IMR-90 (cell line): Measurements from ENCODE around the gene CLBA1. TPM values are rescaled to one million over a fixed set of nuclear protein-coding genes. Genes with fewer than 3 reads are reported as not detected.

Source experiments
- ATAC-seq: fragments of 200-7000 bp; cut with Tn5 transposase; 2 replicates; pipeline ENCODE4 v1.9.1; 2020; ENCODE audit warnings: low read depth, mild to moderate bottlenecking, moderate library complexity
- BruUV-seq: library from RNA; stranded (reverse); fragments of 400-500 nt; replicated peaks from 2 replicates; lab custom pipeline; 2021; lab: Mats Ljungman, UMichigan
- CTCF ChIA-PET: fragments of 300-600 bp; formaldehyde crosslinking; extraction: SDS; loops from one replicate; lab custom pipeline; 2021; ENCODE audit warnings: antibody characterized with exemption; lab: Yijun Ruan, JAX
- POLR2A ChIA-PET: fragments of 300-600 bp; sonication (Branson Sonifier 250); formaldehyde crosslinking; loops from one replicate; lab custom pipeline; 2022; ENCODE audit warnings: antibody characterized with exemption; ENCODE audit not compliant: unreplicated experiment; lab: Charles Lee
- DNase-seq: peaks from one replicate; pipeline ENCODE4 v3.0.0; 2013
- H2AFZ ChIP-seq: replicated peaks from 2 replicates; pipeline ENCODE3; 2013; ENCODE audit warnings: low read length, mild to moderate bottlenecking; ENCODE audit not compliant: poor library complexity
- H2AK5ac ChIP-seq: 2 replicates; pipeline ENCODE4 v1.6.1; 2013; ENCODE audit warnings: low read depth, low read length, inconsistent platforms
- H2AK9ac ChIP-seq: replicated peaks from 2 replicates; pipeline ENCODE3; 2013; ENCODE audit warnings: mild to moderate bottlenecking, low read depth, low read length, moderate library complexity; ENCODE audit not compliant: poor library complexity
- H2BK120ac ChIP-seq: 2 replicates; pipeline ENCODE4 v1.6.1; 2013; ENCODE audit warnings: low read depth, low read length, inconsistent platforms
- H2BK15ac ChIP-seq: 3 replicates; pipeline ENCODE4 v1.6.1; 2013; ENCODE audit warnings: low read depth, low read length, inconsistent platforms
- H2BK20ac ChIP-seq: 2 replicates; pipeline ENCODE4 v1.6.1; 2013; ENCODE audit warnings: low read depth, mild to moderate bottlenecking, inconsistent platforms, low read length, moderate library complexity
- H2BK5ac ChIP-seq: 2 replicates; pipeline ENCODE4 v1.6.1; 2013; ENCODE audit warnings: mild to moderate bottlenecking, low read depth, low read length, inconsistent platforms; ENCODE audit not compliant: poor library complexity, severe bottlenecking
- H3K14ac ChIP-seq: replicated peaks from 2 replicates; pipeline ENCODE4 v1.6.1; 2013; ENCODE audit warnings: low read depth, low read length, inconsistent platforms
- H3K18ac ChIP-seq: 2 replicates; pipeline ENCODE4 v1.6.1; 2013; ENCODE audit warnings: low read depth, low read length, control low read depth
- H3K23ac ChIP-seq: 2 replicates; pipeline ENCODE4 v1.6.1; 2013; ENCODE audit warnings: low read depth, low read length, inconsistent platforms
- H3K27ac ChIP-seq: 2 replicates; pipeline ENCODE4 v1.5.1; 2013; ENCODE audit warnings: mild to moderate bottlenecking, control low read depth, low read length; ENCODE audit not compliant: insufficient read depth
- H3K27me3 ChIP-seq: 2 replicates; pipeline ENCODE4 v1.6.1; 2013; ENCODE audit warnings: low read length; ENCODE audit not compliant: control insufficient read depth, insufficient read depth
- H3K36me3 ChIP-seq: 2 replicates; pipeline ENCODE4 v1.6.1; 2013; ENCODE audit warnings: low read length, mixed read lengths; ENCODE audit not compliant: control insufficient read depth, insufficient read depth
- H3K4ac ChIP-seq: 2 replicates; pipeline ENCODE4 v1.6.1; 2013; ENCODE audit warnings: low read depth, low read length, inconsistent platforms
- H3K4me1 ChIP-seq: 2 replicates; pipeline ENCODE4 v1.6.1; 2013; ENCODE audit warnings: low read length, mixed read lengths; ENCODE audit not compliant: control insufficient read depth, insufficient read depth
- H3K4me2 ChIP-seq: 2 replicates; pipeline ENCODE4 v1.6.1; 2013; ENCODE audit warnings: low read depth, mild to moderate bottlenecking, control low read depth, low read length, moderate library complexity
- H3K4me3 ChIP-seq: 2 replicates; pipeline ENCODE4 v1.5.1; 2013; ENCODE audit warnings: low read depth, mild to moderate bottlenecking, control low read depth, low read length, moderate library complexity; ENCODE audit not compliant: insufficient read depth
- H3K56ac ChIP-seq: 2 replicates; pipeline ENCODE4 v1.6.1; 2013; ENCODE audit warnings: low read length, inconsistent platforms; ENCODE audit not compliant: insufficient read depth; ENCODE audit errors: extremely low read depth
- H3K79me1 ChIP-seq, 2 experiments: 2 replicates each; pipeline ENCODE4 v1.6.1; 2013; ENCODE audit warnings: low read length in 2 of 2, inconsistent platforms in 1 of 2, low read depth in 1 of 2
- H3K9ac ChIP-seq: 2 replicates; pipeline ENCODE4 v1.6.1; 2013; ENCODE audit warnings: low read depth, low read length, control low read depth
- H3K9me1 ChIP-seq: 2 replicates; pipeline ENCODE4 v1.6.1; 2013; ENCODE audit warnings: low read length, inconsistent platforms; ENCODE audit not compliant: insufficient read depth
- H3K9me3 ChIP-seq: 2 replicates; pipeline ENCODE4 v1.6.1; 2013; ENCODE audit warnings: low read length; ENCODE audit not compliant: control insufficient read depth, insufficient read depth
- H4K20me1 ChIP-seq: 2 replicates; pipeline ENCODE4 v1.6.1; 2013; ENCODE audit warnings: low read length, inconsistent platforms; ENCODE audit not compliant: insufficient read depth
- H4K5ac ChIP-seq: 2 replicates; pipeline ENCODE4 v1.6.1; 2013; ENCODE audit warnings: mild to moderate bottlenecking, low read depth, low read length, control low read depth
- H4K8ac ChIP-seq, 2 experiments: 2 replicates each; pipeline ENCODE4 v1.6.1; 2013; ENCODE audit warnings: low read depth in 2 of 2, low read length in 2 of 2, control low read depth in 1 of 2, inconsistent platforms in 1 of 2
- H4K91ac ChIP-seq: 2 replicates; pipeline ENCODE4 v1.6.1; 2013; ENCODE audit warnings: low read depth, low read length, inconsistent platforms; ENCODE audit not compliant: insufficient read depth
- BHLHE40 ChIP-seq: fragments of 150-350 bp; IDR thresholded peaks from 2 replicates; pipeline ENCODE4 v1.6.1; 2016; ENCODE audit warnings: mild to moderate bottlenecking, low read depth, low read length
- CEBPB ChIP-seq: IDR thresholded peaks from 2 replicates; pipeline ENCODE4 v1.6.1; 2012; ENCODE audit warnings: low read depth, low read length, improper control_type of control experiment
- CHD1 ChIP-seq: IDR thresholded peaks from 2 replicates; pipeline ENCODE4 v1.6.1; 2012; ENCODE audit warnings: low read depth, low read length, improper control_type of control experiment
- FOS ChIP-seq: fragments of 150-350 bp; IDR thresholded peaks from 2 replicates; pipeline ENCODE4 v1.6.1; 2016; ENCODE audit warnings: low read depth, low read length
- MAFK ChIP-seq: IDR thresholded peaks from 2 replicates; pipeline ENCODE4 v1.6.1; 2012; ENCODE audit warnings: low read depth, low read length, improper control_type of control experiment
- MAZ ChIP-seq: IDR thresholded peaks from 2 replicates; pipeline ENCODE4 v1.6.1; 2012; ENCODE audit warnings: low read depth, mild to moderate bottlenecking, low read length, improper control_type of control experiment, moderate library complexity, borderline replicate concordance
- MXI1 ChIP-seq: IDR thresholded peaks from 2 replicates; pipeline ENCODE4 v1.6.1; 2012; ENCODE audit warnings: low read depth, mild to moderate bottlenecking, low read length, moderate library complexity, borderline replicate concordance
- NFE2L2 ChIP-seq: fragments of 150-350 bp; IDR thresholded peaks from 2 replicates; pipeline ENCODE4 v1.6.1; 2016; ENCODE audit warnings: low read depth, mild to moderate bottlenecking, low read length
- POLR2A ChIP-seq: IDR thresholded peaks from 2 replicates; pipeline ENCODE4 v1.6.1; 2012; ENCODE audit warnings: mild to moderate bottlenecking, low read depth, low read length
- RAD21 ChIP-seq: IDR thresholded peaks from 2 replicates; pipeline ENCODE4 v1.6.1; 2012; ENCODE audit warnings: low read length, improper control_type of control experiment
- RCOR1 ChIP-seq: IDR thresholded peaks from 2 replicates; pipeline ENCODE4 v1.6.1; 2012; ENCODE audit warnings: mild to moderate bottlenecking, low read length, improper control_type of control experiment; ENCODE audit not compliant: insufficient replicate concordance
- RFX5 ChIP-seq: IDR thresholded peaks from 2 replicates; pipeline ENCODE4 v1.8.0; 2012; ENCODE audit warnings: low read depth, mild to moderate bottlenecking, low read length, moderate library complexity
- SMC3 ChIP-seq: fragments of 150-350 bp; IDR thresholded peaks from 2 replicates; pipeline ENCODE4 v1.6.1; 2016; ENCODE audit warnings: low read depth, mild to moderate bottlenecking, antibody characterized with exemption, low read length, moderate library complexity
- WGBS, 2 experiments: methylation state at CpG; one replicate each; pipeline versions ENCODE4 v1.1.5 to v1.1.7; 2013; ENCODE audit warnings: missing lambda C conversion rate in 2 of 2; ENCODE audit not compliant: insufficient read length in 1 of 2; ENCODE audit errors: extremely low coverage in 2 of 2; 5-methylcytosine and 5-hydroxymethylcytosine counted together
- dilution Hi-C: fragments of 300-500 bp; cut with HindIII; formaldehyde crosslinking; loops from one replicate; pipeline ENCODE4 v1.14.3; 2018; ENCODE audit warnings: low sequenced_read_pairs; ENCODE audit not compliant: unreplicated experiment
- in situ Hi-C: fragments of 300-500 bp; cut with MboI; formaldehyde crosslinking; loops from 3 replicates; pipeline ENCODE4 v1.14.3; 2019; ENCODE audit warnings: low sequenced_read_pairs, inconsistent platforms, mixed read lengths
- intact Hi-C: fragments of 100-400 bp; cut with micrococcal nuclease; formaldehyde crosslinking; loops from 2 replicates; pipeline ENCODE4 v1.10.0; 2022
- polyA plus RNA-seq, 3 experiments: library from polyadenylated mRNA; depleted of rRNA; stranded (reverse); fragments of >200 nt; gene quantifications; 2 replicates each; pipeline ENCODE4 v1.2.3, GENCODE V29; 2012; ENCODE audit warnings: low replicate concordance in 1 of 3
- total RNA-seq: library from RNA; depleted of rRNA; stranded (reverse); fragments of >200 nt; gene quantifications from 2 replicates; pipeline ENCODE4 v1.2.3, GENCODE V29; 2012
- TF ChIP-seq, protein P1 (sequence below): conservative IDR thresholded peaks from 2 replicates; pipeline ENCODE4 v1.5.1; 2012; ENCODE audit warnings: mild to moderate bottlenecking, low read depth, low read length, improper control_type of control experiment
- TF ChIP-seq, protein P2 (sequence below): fragments of 150-350 bp; IDR thresholded peaks from 2 replicates; pipeline ENCODE4 v1.6.1; 2016; ENCODE audit warnings: low read depth, mild to moderate bottlenecking, low read length, moderate library complexity, borderline replicate concordance
- TF ChIP-seq, protein P3 (sequence below): fragments of 150-350 bp; IDR thresholded peaks from 2 replicates; pipeline ENCODE4 v1.6.1; 2017; ENCODE audit warnings: mild to moderate bottlenecking, antibody characterized with exemption, low read length, low read depth

CLBA1 gene
- total and polyA plus RNA-seq, 2 of the 4 experiments (the other 2 are of a cell fraction): 2.7 to 6.2 TPM

DNA sequence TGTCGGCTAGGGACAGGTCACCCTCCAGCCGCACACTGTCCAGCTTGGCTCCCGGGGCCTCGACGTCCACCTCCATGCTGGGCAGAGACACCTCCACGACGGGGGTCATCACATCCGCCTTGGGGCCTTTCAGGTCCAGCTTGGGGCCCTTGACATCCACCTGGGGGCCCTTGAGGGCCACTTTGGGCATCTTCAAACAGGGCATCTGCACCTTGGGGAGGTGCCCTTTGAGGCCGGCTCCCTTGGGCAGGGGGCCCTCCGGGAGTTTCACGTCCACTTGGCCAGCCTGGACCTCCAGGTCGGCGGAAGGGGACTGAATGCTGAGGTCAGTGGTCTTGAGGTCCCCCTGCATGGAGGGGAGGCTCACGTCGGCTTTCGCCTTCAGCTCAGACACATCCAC is 43.0 kb upstream of the CLBA1 start:
- Histone ChIP-seq H2BK120ac (no peak overlapping the region), H2BK15ac (no peak overlapping the region), H3K14ac (no peak overlapping the region), H2AFZ (no peak overlapping the region), H3K27ac (no peak overlapping the region), H3K18ac (no peak overlapping the region), H3K56ac (no peak overlapping the region), H2AK9ac (no peak overlapping the region), H3K27me3 (peaks cover 20% of the 10 kb centered on the region), H4K8ac (no peak overlapping the region), H3K4me1 (no peaks in the 10 kb centered on the region), H3K9ac (no peak overlapping the region), H3K4me2 (no peak overlapping the region), H3K9me1 (no peaks in the 10 kb centered on the region), H2AK5ac (no peak overlapping the region), H3K23ac (no peak overlapping the region), H4K5ac (no peak overlapping the region), H3K9me3 (no peaks in the 10 kb centered on the region), H2BK5ac (no peak overlapping the region), H3K4ac (no peak overlapping the region), H3K79me1 (no peaks in the 10 kb centered on the region), H2BK20ac (no peak overlapping the region), H4K91ac (no peak overlapping the region), H3K36me3 (no peaks in the 10 kb centered on the region), H4K20me1 (no peaks in the 10 kb centered on the region), H3K4me3 (no peak overlapping the region)
- dilution Hi-C loops: no loop called here
- ChIA-PET POLR2A (no interaction called here), CTCF (no interaction called here)
- intact Hi-C loops: no loop called here
- BruUV-seq: no TSS peak
- ATAC-seq (no peak), DNase-seq (no peak)
- TF ChIP-seq MAFK (no peak), MAZ (no peak), SMC3 (no peak), MXI1 (no peak), BHLHE40 (no peak), CEBPB (no peak), RCOR1 (no peak), RFX5 (no peak), CHD1 (no peak), RAD21 (no peak), POLR2A (no peak), FOS (no peak), NFE2L2 (no peak)
- TF ChIP-seq, protein P1, sequence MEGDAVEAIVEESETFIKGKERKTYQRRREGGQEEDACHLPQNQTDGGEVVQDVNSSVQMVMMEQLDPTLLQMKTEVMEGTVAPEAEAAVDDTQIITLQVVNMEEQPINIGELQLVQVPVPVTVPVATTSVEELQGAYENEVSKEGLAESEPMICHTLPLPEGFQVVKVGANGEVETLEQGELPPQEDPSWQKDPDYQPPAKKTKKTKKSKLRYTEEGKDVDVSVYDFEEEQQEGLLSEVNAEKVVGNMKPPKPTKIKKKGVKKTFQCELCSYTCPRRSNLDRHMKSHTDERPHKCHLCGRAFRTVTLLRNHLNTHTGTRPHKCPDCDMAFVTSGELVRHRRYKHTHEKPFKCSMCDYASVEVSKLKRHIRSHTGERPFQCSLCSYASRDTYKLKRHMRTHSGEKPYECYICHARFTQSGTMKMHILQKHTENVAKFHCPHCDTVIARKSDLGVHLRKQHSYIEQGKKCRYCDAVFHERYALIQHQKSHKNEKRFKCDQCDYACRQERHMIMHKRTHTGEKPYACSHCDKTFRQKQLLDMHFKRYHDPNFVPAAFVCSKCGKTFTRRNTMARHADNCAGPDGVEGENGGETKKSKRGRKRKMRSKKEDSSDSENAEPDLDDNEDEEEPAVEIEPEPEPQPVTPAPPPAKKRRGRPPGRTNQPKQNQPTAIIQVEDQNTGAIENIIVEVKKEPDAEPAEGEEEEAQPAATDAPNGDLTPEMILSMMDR: no peak
- TF ChIP-seq, protein P2, sequence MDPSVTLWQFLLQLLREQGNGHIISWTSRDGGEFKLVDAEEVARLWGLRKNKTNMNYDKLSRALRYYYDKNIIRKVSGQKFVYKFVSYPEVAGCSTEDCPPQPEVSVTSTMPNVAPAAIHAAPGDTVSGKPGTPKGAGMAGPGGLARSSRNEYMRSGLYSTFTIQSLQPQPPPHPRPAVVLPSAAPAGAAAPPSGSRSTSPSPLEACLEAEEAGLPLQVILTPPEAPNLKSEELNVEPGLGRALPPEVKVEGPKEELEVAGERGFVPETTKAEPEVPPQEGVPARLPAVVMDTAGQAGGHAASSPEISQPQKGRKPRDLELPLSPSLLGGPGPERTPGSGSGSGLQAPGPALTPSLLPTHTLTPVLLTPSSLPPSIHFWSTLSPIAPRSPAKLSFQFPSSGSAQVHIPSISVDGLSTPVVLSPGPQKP: no peak
- TF ChIP-seq, protein P3, sequence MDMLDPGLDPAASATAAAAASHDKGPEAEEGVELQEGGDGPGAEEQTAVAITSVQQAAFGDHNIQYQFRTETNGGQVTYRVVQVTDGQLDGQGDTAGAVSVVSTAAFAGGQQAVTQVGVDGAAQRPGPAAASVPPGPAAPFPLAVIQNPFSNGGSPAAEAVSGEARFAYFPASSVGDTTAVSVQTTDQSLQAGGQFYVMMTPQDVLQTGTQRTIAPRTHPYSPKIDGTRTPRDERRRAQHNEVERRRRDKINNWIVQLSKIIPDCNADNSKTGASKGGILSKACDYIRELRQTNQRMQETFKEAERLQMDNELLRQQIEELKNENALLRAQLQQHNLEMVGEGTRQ: no peak
- 90% methylated on average over 10 of the region's 16 CpGs; no CpG with 5 or more reads in 1 of the 2 experiments for WGBS, 2 experiments
- in situ Hi-C loops: no loop called here
